ENCODE results near the gene KMT2C.

KMT2C gene

DNA sequence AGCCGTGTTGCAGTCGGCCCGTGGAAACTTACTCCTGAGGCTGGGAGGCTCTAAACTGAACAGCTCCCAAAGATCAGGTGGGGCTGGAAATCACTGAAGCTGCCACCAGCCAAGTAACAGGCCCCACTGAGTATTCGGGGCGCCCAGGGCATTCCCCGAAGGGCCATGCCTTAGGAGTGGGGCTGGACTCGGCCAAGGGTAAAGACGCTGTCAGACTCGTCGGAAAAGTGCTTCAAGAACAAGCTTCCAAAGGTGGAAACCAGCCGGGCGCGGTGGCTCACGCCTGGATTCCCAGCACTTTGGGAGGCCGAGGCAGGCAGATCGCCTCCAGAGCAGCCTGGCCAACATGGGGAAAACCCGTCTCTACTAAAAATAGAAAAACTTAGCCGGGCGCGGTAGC, 307.6 kb downstream of the KMT2C start:
- Histone ChIP-seq H3K27me3 (ENCODE audit: low read depth, low read length) (no peaks in the 10 kb centered on the region), H3K4me2 (ENCODE audit: low read length) (no peak overlapping the region), H3K9ac (ENCODE audit: low read length) (no peak overlapping the region), H2AFZ (ENCODE audit: low read depth, low read length) (no peak overlapping the region), H4K20me1 (ENCODE audit: insufficient read depth, low read length) (no peaks in the 10 kb centered on the region), H3K9me3 (ENCODE audit: insufficient read depth, low read length) (no peaks in the 10 kb centered on the region), H3K79me2 (ENCODE audit: low read length) (no peaks in the 10 kb centered on the region), H3K36me3 (replicated peaks; ENCODE audit: low read depth, low read length) (peaks cover 34% of the 10 kb centered on the region), H3K4me3 (ENCODE audit: low read length) (no peak overlapping the region), H3K4me1 (ENCODE audit: low read length) (no peaks in the 10 kb centered on the region), H3K27ac (ENCODE audit: low read length) (no peak overlapping the region)
- no peak for TF ChIP-seq EZH2phosphoT487 (IDR thresholded peaks at IDR 0.05; ENCODE audit: low read depth)
- TF ChIP-seq, protein P1, sequence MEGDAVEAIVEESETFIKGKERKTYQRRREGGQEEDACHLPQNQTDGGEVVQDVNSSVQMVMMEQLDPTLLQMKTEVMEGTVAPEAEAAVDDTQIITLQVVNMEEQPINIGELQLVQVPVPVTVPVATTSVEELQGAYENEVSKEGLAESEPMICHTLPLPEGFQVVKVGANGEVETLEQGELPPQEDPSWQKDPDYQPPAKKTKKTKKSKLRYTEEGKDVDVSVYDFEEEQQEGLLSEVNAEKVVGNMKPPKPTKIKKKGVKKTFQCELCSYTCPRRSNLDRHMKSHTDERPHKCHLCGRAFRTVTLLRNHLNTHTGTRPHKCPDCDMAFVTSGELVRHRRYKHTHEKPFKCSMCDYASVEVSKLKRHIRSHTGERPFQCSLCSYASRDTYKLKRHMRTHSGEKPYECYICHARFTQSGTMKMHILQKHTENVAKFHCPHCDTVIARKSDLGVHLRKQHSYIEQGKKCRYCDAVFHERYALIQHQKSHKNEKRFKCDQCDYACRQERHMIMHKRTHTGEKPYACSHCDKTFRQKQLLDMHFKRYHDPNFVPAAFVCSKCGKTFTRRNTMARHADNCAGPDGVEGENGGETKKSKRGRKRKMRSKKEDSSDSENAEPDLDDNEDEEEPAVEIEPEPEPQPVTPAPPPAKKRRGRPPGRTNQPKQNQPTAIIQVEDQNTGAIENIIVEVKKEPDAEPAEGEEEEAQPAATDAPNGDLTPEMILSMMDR (IDR thresholded peaks at IDR 0.05; ENCODE audit: low read depth, low read length): no peak

DNA sequence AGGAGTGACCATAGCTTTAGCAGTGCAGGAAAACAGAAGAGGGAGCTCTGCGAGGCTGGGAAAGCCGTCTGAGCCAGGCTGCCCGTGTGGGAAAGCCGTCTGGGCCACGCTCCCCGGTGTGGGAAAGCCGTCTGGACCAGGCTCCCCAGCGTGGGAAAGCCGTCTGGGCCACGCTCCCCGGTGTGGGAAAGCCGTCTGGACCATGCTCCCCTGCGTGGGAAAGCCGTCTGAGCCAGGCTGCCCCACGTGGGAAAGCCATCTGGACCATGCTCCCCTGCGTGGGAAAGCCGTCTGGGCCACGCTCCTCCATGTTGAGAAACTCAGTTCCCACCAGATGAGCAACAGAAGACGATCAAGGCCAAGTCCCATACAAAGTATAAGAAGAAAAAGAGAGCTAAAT, 308.6 kb downstream of the KMT2C start:
- Histone ChIP-seq H3K4me1 (ENCODE audit: low read length) (no peaks in the 10 kb centered on the region), H3K4me2 (ENCODE audit: low read length) (no peak overlapping the region), H3K79me2 (ENCODE audit: low read length) (no peaks in the 10 kb centered on the region), H3K9me3 (ENCODE audit: insufficient read depth, low read length) (no peaks in the 10 kb centered on the region), H3K27me3 (ENCODE audit: low read depth, low read length) (no peaks in the 10 kb centered on the region), H3K4me3 (ENCODE audit: low read length) (no peak overlapping the region), H3K9ac (ENCODE audit: low read length) (no peak overlapping the region), H2AFZ (ENCODE audit: low read depth, low read length) (no peak overlapping the region), H3K27ac (ENCODE audit: low read length) (no peak overlapping the region), H4K20me1 (ENCODE audit: insufficient read depth, low read length) (no peaks in the 10 kb centered on the region), H3K36me3 (replicated peaks; ENCODE audit: low read depth, low read length) (peaks cover 41% of the 10 kb centered on the region)
- TF ChIP-seq, protein P1 (IDR thresholded peaks at IDR 0.05; ENCODE audit: low read depth, low read length): no peak
- TF ChIP-seq EZH2phosphoT487 (IDR thresholded peaks at IDR 0.05; ENCODE audit: low read depth): no peak

DNA sequence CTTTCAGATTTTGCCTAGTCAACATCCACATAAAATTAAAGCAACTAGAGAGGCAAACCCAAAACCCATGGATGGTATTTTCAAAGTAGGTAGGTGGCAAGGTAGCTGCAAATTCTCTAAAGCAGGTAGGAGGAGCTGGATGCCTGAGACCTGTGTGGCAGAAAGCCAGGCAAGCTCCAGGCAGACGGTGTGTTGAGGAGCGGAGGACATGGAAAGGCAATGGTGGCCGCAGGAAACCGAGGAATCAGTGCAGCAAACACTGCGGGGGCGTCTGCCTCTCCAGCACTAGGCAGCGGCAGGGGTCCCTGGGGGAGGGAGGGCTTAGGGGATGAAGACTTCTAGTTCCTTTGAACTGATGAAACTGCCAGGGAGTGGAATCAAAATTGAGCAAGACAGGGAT, 309.1 kb downstream of the KMT2C start:
- Histone ChIP-seq H3K4me2 (ENCODE audit: low read length) (no peak overlapping the region), H4K20me1 (ENCODE audit: insufficient read depth, low read length) (no peaks in the 10 kb centered on the region), H3K9ac (ENCODE audit: low read length) (no peak overlapping the region), H3K79me2 (ENCODE audit: low read length) (no peaks in the 10 kb centered on the region), H3K27me3 (ENCODE audit: low read depth, low read length) (no peaks in the 10 kb centered on the region), H3K36me3 (replicated peaks; ENCODE audit: low read depth, low read length) (peaks cover 41% of the 10 kb centered on the region), H3K4me1 (ENCODE audit: low read length) (no peaks in the 10 kb centered on the region), H2AFZ (ENCODE audit: low read depth, low read length) (no peak overlapping the region), H3K9me3 (ENCODE audit: insufficient read depth, low read length) (no peaks in the 10 kb centered on the region), H3K27ac (ENCODE audit: low read length) (no peak overlapping the region), H3K4me3 (ENCODE audit: low read length) (no peak overlapping the region)
- no peak for TF ChIP-seq EZH2phosphoT487 (IDR thresholded peaks at IDR 0.05; ENCODE audit: low read depth)
- TF ChIP-seq, protein P1 (IDR thresholded peaks at IDR 0.05; ENCODE audit: low read depth, low read length): no peak

DNA sequence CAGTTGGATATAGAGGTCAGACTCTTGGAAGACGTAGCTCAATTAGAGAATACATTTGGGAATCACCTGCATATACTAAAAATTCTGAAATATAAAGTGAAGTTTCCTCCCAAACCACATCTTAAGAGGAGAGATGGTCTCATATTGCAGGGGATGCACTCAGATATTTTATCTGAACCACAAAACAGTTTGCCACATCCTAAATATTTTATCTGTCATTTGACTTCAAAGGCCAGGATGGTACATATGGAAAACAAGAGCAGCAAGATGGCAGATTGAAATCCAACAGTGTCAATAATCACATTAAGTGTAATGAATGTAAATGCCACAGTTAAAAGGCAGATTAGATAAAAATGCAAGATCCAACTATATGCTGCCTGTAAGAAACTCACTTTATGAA, 313.3 kb downstream of the KMT2C start:
- no peaks in the 10 kb centered on the region for H3K4me1 ChIP-seq (ENCODE audit: low read length)
- H3K4me2 ChIP-seq (ENCODE audit: low read length): no peak overlapping the region
- no peak overlapping the region for H2AFZ ChIP-seq (ENCODE audit: low read depth, low read length)
- H3K36me3 ChIP-seq (replicated peaks; ENCODE audit: low read depth, low read length): peaks cover 67% of the 10 kb centered on the region
- H3K9me3 ChIP-seq (ENCODE audit: insufficient read depth, low read length): no peaks in the 10 kb centered on the region
- H4K20me1 ChIP-seq (ENCODE audit: insufficient read depth, low read length): no peaks in the 10 kb centered on the region
- no peaks in the 10 kb centered on the region for H3K27me3 ChIP-seq (ENCODE audit: low read depth, low read length)
- TF ChIP-seq, protein P1 (IDR thresholded peaks at IDR 0.05; ENCODE audit: low read depth, low read length): no peak
- no peak for TF ChIP-seq EZH2phosphoT487 (IDR thresholded peaks at IDR 0.05; ENCODE audit: low read depth)
- no peak overlapping the region for H3K9ac ChIP-seq (ENCODE audit: low read length)
- H3K79me2 ChIP-seq (ENCODE audit: low read length): no peaks in the 10 kb centered on the region
- H3K4me3 ChIP-seq (ENCODE audit: low read length): no peak overlapping the region
- no peak overlapping the region for H3K27ac ChIP-seq (ENCODE audit: low read length)

All from OCI-LY3 (cell line).